ENCODE data around the gene UMOD.

GRCh38 chr16:20398603-20399002 is 46.1 kb upstream of the UMOD start:
- no peak for TF ChIP-seq JUND (IDR thresholded peaks at IDR 0.05)
- no peak for TF ChIP-seq CTCF (IDR thresholded peaks at IDR 0.05; ENCODE audit: low read depth, low read length, missing input control)
- TF ChIP-seq HNF4G (IDR thresholded peaks at IDR 0.05) = no peak
- TF ChIP-seq TAF1 (conservative IDR thresholded peaks at IDR 0.05) = no peak

Data from liver (tissue), 3 donors.